ENCODE data around the gene DSG2.

- TF ChIP-seq ZFP30 (CRISPR knock-in tag; IDR thresholded peaks at IDR 0.05) (no peak), PPARA (CRISPR knock-in tag; IDR thresholded peaks at IDR 0.05; ENCODE audit: borderline replicate concordance) (no peak), CSDC2 (CRISPR knock-in tag; IDR thresholded peaks at IDR 0.05) (no peak), ZFP3 (CRISPR knock-in tag; IDR thresholded peaks at IDR 0.05) (no peak), POU6F1 (CRISPR knock-in tag; IDR thresholded peaks at IDR 0.05; ENCODE audit: borderline replicate concordance, low read depth) (no peak), ARNTL (CRISPR knock-in tag; IDR thresholded peaks at IDR 0.05; ENCODE audit: borderline replicate concordance, low read depth) (no peak), ESRRG (CRISPR knock-in tag; IDR thresholded peaks at IDR 0.05) (no peak), TOX (CRISPR knock-in tag; IDR thresholded peaks at IDR 0.05; ENCODE audit: borderline replicate concordance) (no peak), TSHZ2 (CRISPR knock-in tag; IDR thresholded peaks at IDR 0.05) (no peak), OSR1 (CRISPR knock-in tag; IDR thresholded peaks at IDR 0.05) (no peak), RARB (CRISPR knock-in tag; IDR thresholded peaks at IDR 0.05) (no peak), PATZ1 (CRISPR knock-in tag; IDR thresholded peaks at IDR 0.05; ENCODE audit: borderline replicate concordance) (no peak), CSRNP3 (CRISPR knock-in tag; IDR thresholded peaks at IDR 0.05) (no peak), ZNF70 (CRISPR knock-in tag; IDR thresholded peaks at IDR 0.05) (no peak)
Observed at GRCh38 chr18:31578126-31578525, 80.1 kb downstream of the DSG2 start.
